Thyroid gland (tissue), 4 donors: Measurements from ENCODE around the gene LIX1.

Experiments used
- CTCF ChIP-seq, 6 experiments: fragments of 200-600 bp in 3 of 6; fragments of 450-650 bp in 3 of 6; sonication (generic) in 3 of 6; IDR thresholded peaks; one replicate each; pipeline ENCODE4 v1.5.1; 2016 to 2019; ENCODE audit warnings: antibody characterized with exemption in 6 of 6, mild to moderate bottlenecking in 2 of 6, inconsistent platforms in 1 of 6, moderate library complexity in 1 of 6
- POLR2A ChIP-seq, 2 donors: fragments of 450-650 bp; IDR thresholded peaks; one replicate each; pipeline ENCODE4 v1.6.1; 2017; ENCODE audit warnings: antibody characterized with exemption in 2 of 2, mild to moderate bottlenecking in 2 of 2, moderate library complexity in 1 of 2

- TF ChIP-seq CTCF (IDR thresholded peaks at IDR 0.05): no peak
- peak in 1 of 2 donors; percentile 20 for TF ChIP-seq POLR2A (IDR thresholded peaks at IDR 0.05)
Observed at GRCh38 chr5:97065475-97065874, 76.9 kb downstream of the LIX1 start.
